CD4-positive, alpha-beta T cell (primary cell): ENCODE measurements around the gene XRCC4. TPM values are rescaled to one million over a fixed set of nuclear protein-coding genes. Genes with fewer than 3 reads are reported as not detected.

Experiments used
- ATAC-seq: fragments of 200-7000 bp; cut with Tn5 transposase; one replicate; pipeline ENCODE4 v1.10.0; 2022; ENCODE audit warnings: mild to moderate bottlenecking; ENCODE audit not compliant: poor library complexity
- CTCF ChIA-PET: fragments of 350-600 bp; sonication (Branson Sonifier 250); formaldehyde crosslinking; loops from one replicate; lab custom pipeline; 2021; ENCODE audit warnings: antibody characterized with exemption, inconsistent platforms; lab: Charles Lee
- POLR2A ChIA-PET: fragments of 350-600 bp; sonication (Branson Sonifier 250); formaldehyde crosslinking; loops from one replicate; lab custom pipeline; 2021; ENCODE audit warnings: antibody characterized with exemption, inconsistent platforms; lab: Charles Lee
- DNase-seq, 14 experiments: peaks; one replicate each; pipeline ENCODE4 v3.0.0-alpha.2; 2013 to 2020; ENCODE audit warnings: mixed read lengths in 2 of 14
- H3K27ac ChIP-seq, 2 donors: one replicate each; pipeline versions ENCODE4 v1.5.1 to v1.7.0; 2013; ENCODE audit warnings: low read length in 2 of 2, low read depth in 1 of 2, mild to moderate bottlenecking in 1 of 2
- H3K27me3 ChIP-seq, 2 experiments: 1 replicate in 1 of 2; 2 replicates in 1 of 2; pipeline versions ENCODE4 v1.6.1 to v1.7.0; 2013; ENCODE audit warnings: low read length in 2 of 2, control low read depth in 1 of 2, mild to moderate bottlenecking in 1 of 2, moderate library complexity in 1 of 2; ENCODE audit not compliant: insufficient read depth in 2 of 2, control insufficient read depth in 1 of 2
- H3K36me3 ChIP-seq: one replicate; pipeline ENCODE4 v1.6.1; 2013; ENCODE audit warnings: low read length, control low read depth; ENCODE audit not compliant: insufficient read depth
- H3K4me1 ChIP-seq: one replicate; pipeline ENCODE4 v1.6.1; 2013; ENCODE audit warnings: low read length, control low read depth; ENCODE audit not compliant: insufficient read depth
- H3K4me3 ChIP-seq: one replicate; pipeline ENCODE4 v1.5.1; 2013; ENCODE audit warnings: mild to moderate bottlenecking, low read length, moderate library complexity
- H3K9me3 ChIP-seq, 2 experiments: 1 replicate in 1 of 2; 2 replicates in 1 of 2; pipeline versions ENCODE4 v1.6.1 to v1.7.0; 2013; ENCODE audit warnings: low read length in 2 of 2, mild to moderate bottlenecking in 2 of 2, control low read depth in 1 of 2, moderate library complexity in 1 of 2; ENCODE audit not compliant: control insufficient read depth in 1 of 2, insufficient read depth in 1 of 2
- H3K27ac Mint-ChIP-seq: one replicate; pipeline ENCODE4 v1.8.0; 2020; ENCODE audit warnings: mixed read lengths
- H3K27me3 Mint-ChIP-seq: one replicate; pipeline ENCODE4 v1.8.0; 2021; ENCODE audit warnings: mixed read lengths
- H3K36me3 Mint-ChIP-seq: one replicate; pipeline ENCODE4 v1.8.0; 2021; ENCODE audit warnings: low read depth, mixed read lengths
- H3K4me1 Mint-ChIP-seq: one replicate; pipeline ENCODE4 v1.8.0; 2021; ENCODE audit warnings: low read depth, mixed read lengths
- H3K4me3 Mint-ChIP-seq: one replicate; pipeline ENCODE4 v1.8.0; 2020; ENCODE audit warnings: mild to moderate bottlenecking, mixed read lengths
- H3K9me3 Mint-ChIP-seq: one replicate; pipeline ENCODE4 v1.8.0; 2020; ENCODE audit warnings: mixed read lengths
- CTCF ChIP-seq: fragments of 200-600 bp; IDR thresholded peaks from one replicate; pipeline ENCODE4 v1.8.0; 2022; ENCODE audit warnings: antibody characterized with exemption, mild to moderate bottlenecking
- intact Hi-C, 2 experiments: fragments of 100-400 bp; cut with DNase I in 1 of 2; cut with micrococcal nuclease in 1 of 2; formaldehyde crosslinking; loops; one replicate each; pipeline versions ENCODE4 v1.15.1 to v1.9.0; 2023 to 2025; cut with DNase I, micrococcal nuclease
- total RNA-seq, 174 experiments: library from RNA in 2 of 174; stranded (reverse) in 2 of 174; gene quantifications; one replicate each; pipeline ENCODE4 v1.2.3 and lab custom pipeline; 2021 to 2026

Gene XRCC4
- total RNA-seq, 2 experiments from 2014 or later, result 1.8 TPM

DNA sequence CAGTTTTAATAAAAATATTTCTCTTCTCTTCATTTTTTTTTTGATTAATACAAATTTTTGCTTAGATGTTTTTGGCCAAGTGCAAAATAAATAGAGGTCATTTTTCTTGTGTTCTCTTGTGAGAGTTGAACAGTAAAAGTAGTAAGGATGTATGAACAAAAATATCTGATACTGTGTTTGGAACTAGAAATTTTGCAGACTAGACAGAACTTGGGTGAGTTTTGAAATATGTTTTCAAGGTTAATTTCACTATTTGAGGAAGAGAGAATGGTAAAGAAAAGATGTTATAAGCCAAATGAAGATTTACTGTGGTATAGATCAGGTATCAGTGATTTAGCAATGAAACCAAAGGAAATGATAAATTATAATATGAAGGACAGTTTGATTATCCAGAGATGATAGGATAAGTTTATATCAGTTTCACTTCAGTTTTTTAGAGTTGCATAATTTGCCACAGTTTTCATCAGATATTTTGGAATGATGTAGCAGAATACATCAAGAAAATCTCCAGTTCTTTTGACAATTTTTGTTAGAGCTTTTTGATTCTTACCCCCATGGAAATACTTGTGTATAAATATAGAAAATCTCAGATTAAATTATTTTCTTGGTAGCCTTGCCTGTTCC is 246.3 kb downstream of the XRCC4 start:
- H3K4me3 ChIP-seq, result no peak overlapping the region
- no peak overlapping the region for H3K4me3 Mint-ChIP-seq
- no peaks in the 10 kb centered on the region for H3K9me3 Mint-ChIP-seq
- ChIA-PET CTCF (no interaction called here), POLR2A (no interaction called here)
- no peak overlapping the region for H3K27ac Mint-ChIP-seq
- no peak for TF ChIP-seq CTCF
- H3K36me3 ChIP-seq, result no peaks in the 10 kb centered on the region
- no peaks in the 10 kb centered on the region for H3K4me1 Mint-ChIP-seq
- no peaks in the 10 kb centered on the region for H3K9me3 ChIP-seq
- no peak for ATAC-seq
- intact Hi-C loops, result no loop called here
- H3K4me1 ChIP-seq, result no peaks in the 10 kb centered on the region
- no peaks in the 10 kb centered on the region for H3K27me3 Mint-ChIP-seq
- no peak for DNase-seq
- no peaks in the 10 kb centered on the region for H3K36me3 Mint-ChIP-seq
- no peaks in the 10 kb centered on the region for H3K27me3 ChIP-seq
- no peak overlapping the region for H3K27ac ChIP-seq

DNA sequence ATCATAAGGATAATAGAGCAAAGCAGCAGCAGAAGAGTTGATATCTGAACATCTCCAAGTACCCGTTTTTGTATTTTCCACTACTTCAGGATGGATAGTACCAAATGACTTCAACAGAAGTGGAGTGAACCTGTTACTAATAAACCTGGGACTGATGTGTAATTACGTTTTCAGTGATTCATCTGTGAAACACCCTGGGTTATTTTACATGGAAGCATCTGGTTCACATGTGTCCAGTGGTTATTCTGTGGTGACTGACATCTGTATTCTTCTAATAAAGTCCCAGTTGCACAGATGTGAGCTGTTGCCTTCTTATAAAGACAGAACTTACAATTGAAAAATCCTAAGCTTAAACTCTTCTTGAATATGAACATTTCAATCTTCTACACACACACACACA is 254.5 kb downstream of the XRCC4 start:
- no peaks in the 10 kb centered on the region for H3K4me1 Mint-ChIP-seq
- CTCF ChIA-PET, result interaction anchor here (0.6 kb wide), 1 partner anchor 1781 kb away, joined by 3 read pairs; no protein-coding TSS in a partner anchor

GRCh38 chr5:83337453-83338035 is 260.2 kb downstream of the XRCC4 start:
- no peak for ATAC-seq
- ChIA-PET POLR2A (no interaction called here), CTCF (no interaction called here)
- no peak overlapping the region for H3K27ac ChIP-seq
- Mint-ChIP-seq H3K9me3 (no peaks in the 10 kb centered on the region), H3K27me3 (no peaks in the 10 kb centered on the region), H3K4me1 (peaks cover 28% of the 10 kb centered on the region), H3K4me3 (no peak overlapping the region), H3K36me3 (no peaks in the 10 kb centered on the region), H3K27ac (no peak overlapping the region)
- no peaks in the 10 kb centered on the region for H3K9me3 ChIP-seq
- no peak for DNase-seq
- intact Hi-C loops, result no loop called here
- no peak overlapping the region for H3K4me3 ChIP-seq
- H3K27me3 ChIP-seq, result no peaks in the 10 kb centered on the region
- no peak for TF ChIP-seq CTCF
- H3K36me3 ChIP-seq, result no peaks in the 10 kb centered on the region
- H3K4me1 ChIP-seq, result peaks cover 7% of the 10 kb centered on the region

More for the DNA sequence above, 254.5 kb downstream of the XRCC4 start:
- no peaks in the 10 kb centered on the region for H3K9me3 ChIP-seq
- H3K27ac ChIP-seq, result no peak overlapping the region
- no peak for TF ChIP-seq CTCF
- no peaks in the 10 kb centered on the region for H3K4me1 ChIP-seq
- H3K27me3 ChIP-seq, result no peaks in the 10 kb centered on the region
- H3K27me3 Mint-ChIP-seq, result no peaks in the 10 kb centered on the region
- no peaks in the 10 kb centered on the region for H3K36me3 Mint-ChIP-seq
- DNase-seq, result no peak
- H3K9me3 Mint-ChIP-seq, result no peaks in the 10 kb centered on the region
- POLR2A ChIA-PET, result no interaction called here
- intact Hi-C loops, result no loop called here
- H3K4me3 Mint-ChIP-seq, result no peak overlapping the region
- no peak for ATAC-seq
- H3K4me3 ChIP-seq, result no peak overlapping the region
- H3K27ac Mint-ChIP-seq, result no peak overlapping the region
- no peaks in the 10 kb centered on the region for H3K36me3 ChIP-seq
